ENCODE results near the gene C10orf95. TPM values are rescaled to one million over a fixed set of nuclear protein-coding genes. Genes with fewer than 3 reads are reported as not detected.

C10orf95 gene
- total and polyA plus RNA-seq, 2 of the 13 experiments (the other 11 are each of a cell fraction or from before 2014, with no cell fraction given), result 0.05 to 0.07 TPM

- TF ChIP-seq ZSCAN29 (CRISPR knock-in tag; conservative IDR thresholded peaks at IDR 0.05), result 0 out of 2 replicates have a peak, but pooled peaks have one; percentile 33
- TF ChIP-seq TFE3 (CRISPR knock-in tag; IDR thresholded peaks at IDR 0.05), result peak; percentile 72; the same call in 1 of the 2 replicates
- TF ChIP-seq MXD4 (CRISPR knock-in tag; IDR thresholded peaks at IDR 0.05), result peak; percentile 64
- TF ChIP-seq KLF11 (CRISPR knock-in tag; IDR thresholded peaks at IDR 0.05), result no peak
- no peak for TF ChIP-seq ZNF17 (CRISPR knock-in tag; IDR thresholded peaks at IDR 0.05)
- TF ChIP-seq TAF15 (IDR thresholded peaks at IDR 0.05; ENCODE audit: low read depth, low read length, poor library complexity, severe bottlenecking), result peak; percentile 65
- no peak for TF ChIP-seq ZNF329 (CRISPR knock-in tag; IDR thresholded peaks at IDR 0.05; ENCODE audit: low read depth)
- 0 out of 2 replicates have a peak, but pooled peaks have one; percentile 33 for TF ChIP-seq FOXK1 (CRISPR knock-in tag; IDR thresholded peaks at IDR 0.05; ENCODE audit: borderline replicate concordance, low read depth)
- no peak for TF ChIP-seq ZBTB20 (CRISPR knock-in tag; IDR thresholded peaks at IDR 0.05; ENCODE audit: borderline replicate concordance, low read depth)
- TF ChIP-seq IRF2 (CRISPR knock-in tag; IDR thresholded peaks at IDR 0.05), result peak; percentile 77; the same call in 1 of the 2 replicates
- no peak for TF ChIP-seq ZNF12 (CRISPR knock-in tag; IDR thresholded peaks at IDR 0.05)
- TF ChIP-seq USF2 (IDR thresholded peaks at IDR 0.05; ENCODE audit: low read depth, low read length), result peak; percentile 57
- peak; percentile 89; the same call in 1 of the 2 replicates for TF ChIP-seq USF2 (CRISPR knock-in tag; IDR thresholded peaks at IDR 0.05; ENCODE audit: borderline replicate concordance)
- TF ChIP-seq HOXA3 (CRISPR knock-in tag; IDR thresholded peaks at IDR 0.05), result peak; percentile 99
- TF ChIP-seq AHDC1 (CRISPR knock-in tag; IDR thresholded peaks at IDR 0.05; ENCODE audit: borderline replicate concordance), result 0 out of 2 replicates have a peak, but pooled peaks have one; percentile 40
- TF ChIP-seq ZBTB14 (CRISPR knock-in tag; IDR thresholded peaks at IDR 0.05), result peak; percentile 77
- peak; percentile 82 for TF ChIP-seq TBX2 (CRISPR knock-in tag; IDR thresholded peaks at IDR 0.05; ENCODE audit: borderline replicate concordance)
- no peak; the same call in 1 of the 2 replicates for TF ChIP-seq ZNF724P (CRISPR knock-in tag; IDR thresholded peaks at IDR 0.05; ENCODE audit: borderline replicate concordance)
Observed at GRCh38 chr10:102461187-102462054, 10.1 kb upstream of the C10orf95 start (continued).
